B cell (primary cell): ENCODE results near the gene ADAMTS13. TPM values are rescaled to one million over a fixed set of nuclear protein-coding genes. Genes with fewer than 3 reads are reported as not detected.

Experiments used
- ATAC-seq: fragments of 200-7000 bp; cut with Tn5 transposase; one replicate; pipeline ENCODE4 v1.10.0; 2021; ENCODE audit warnings: low read depth, mild to moderate bottlenecking, moderate number of reproducible peaks, moderate library complexity
- CTCF ChIA-PET: fragments of 350-600 bp; sonication (Branson Sonifier 250); formaldehyde crosslinking; loops from one replicate; lab custom pipeline; 2021; ENCODE audit warnings: antibody characterized with exemption, inconsistent platforms; lab: Charles Lee
- POLR2A ChIA-PET: fragments of 350-600 bp; sonication (Branson Sonifier 250); formaldehyde crosslinking; loops from one replicate; lab custom pipeline; 2021; ENCODE audit warnings: antibody characterized with exemption; lab: Charles Lee
- DNase-seq: peaks from one replicate; pipeline ENCODE4 v3.0.0; 2013
- H2AFZ ChIP-seq: 2 replicates; pipeline ENCODE4 v1.6.1; 2012; ENCODE audit warnings: mild to moderate bottlenecking, low read depth, low read length; ENCODE audit not compliant: insufficient read depth, poor library complexity, severe bottlenecking
- H3K27ac ChIP-seq, 2 donors: 1 replicate in 1 of 2; 2 replicates in 1 of 2; pipeline ENCODE4 v1.5.1; 2012 to 2013; ENCODE audit warnings: low read length in 2 of 2, mild to moderate bottlenecking in 2 of 2, moderate library complexity in 1 of 2
- H3K27me3 ChIP-seq, 4 experiments: fragments of 200-600 bp in 1 of 4; sonication (generic) in 1 of 4; replicated peaks in 1 of 4; 1 replicate in 2 of 4; 2 replicates in 2 of 4; pipeline versions ENCODE4 v1.6.1 to v1.7.0; 2013 to 2016; ENCODE audit warnings: low read length in 3 of 4, mild to moderate bottlenecking in 2 of 4, mixed read lengths in 1 of 4, moderate library complexity in 1 of 4; ENCODE audit not compliant: insufficient read depth in 4 of 4, control insufficient read depth in 3 of 4; ENCODE audit errors: control extremely low read depth in 1 of 4
- H3K36me3 ChIP-seq, 2 experiments: replicated peaks in 1 of 2; 1 replicate in 1 of 2; 2 replicates in 1 of 2; pipeline versions ENCODE4 v1.6.1 to v1.7.1; 2013; ENCODE audit warnings: low read length in 1 of 2; ENCODE audit not compliant: insufficient read depth in 2 of 2, control insufficient read depth in 1 of 2; ENCODE audit errors: control extremely low read depth in 1 of 2, extremely low read depth in 1 of 2
- H3K4me1 ChIP-seq, 2 donors: fragments of 200-600 bp in 1 of 2; sonication (generic) in 1 of 2; 1 replicate in 1 of 2; 2 replicates in 1 of 2; pipeline versions ENCODE4 v1.5.1 to v1.6.1; 2013 to 2017; ENCODE audit warnings: low read length in 2 of 2; ENCODE audit not compliant: control insufficient read depth in 2 of 2, insufficient read depth in 2 of 2
- H3K4me2 ChIP-seq: replicated peaks from 2 replicates; pipeline ENCODE3; 2012; ENCODE audit warnings: mild to moderate bottlenecking, low read depth, low read length; ENCODE audit not compliant: poor library complexity, severe bottlenecking
- H3K4me3 ChIP-seq, 5 experiments: fragments of 200-600 bp in 1 of 5; sonication (generic) in 1 of 5; 1 replicate in 3 of 5; 2 replicates in 2 of 5; pipeline versions ENCODE4 v1.5.1 to v1.7.0; 2011 to 2016; ENCODE audit warnings: low read length in 4 of 5, mild to moderate bottlenecking in 4 of 5, low read depth in 2 of 5, control low read depth in 1 of 5, moderate library complexity in 1 of 5; ENCODE audit not compliant: insufficient read depth in 1 of 5; ENCODE audit errors: control extremely low read depth in 1 of 5, extremely low read depth in 1 of 5
- H3K79me2 ChIP-seq: fragments of 200-600 bp; sonication (generic); one replicate; pipeline ENCODE4 v1.6.0; 2016; ENCODE audit warnings: low read length; ENCODE audit not compliant: control insufficient read depth, insufficient read depth
- H3K9ac ChIP-seq: fragments of 200-600 bp; sonication (generic); 2 replicates; pipeline ENCODE4 v1.6.1; 2017; ENCODE audit warnings: mild to moderate bottlenecking, low read length, moderate library complexity
- H3K9me3 ChIP-seq, 3 donors: one replicate each; pipeline versions ENCODE4 v1.6.1 to v1.7.1; 2013; ENCODE audit warnings: low read length in 2 of 3; ENCODE audit not compliant: control insufficient read depth in 2 of 3, insufficient read depth in 1 of 3; ENCODE audit errors: control extremely low read depth in 1 of 3
- H4K20me1 ChIP-seq: 2 replicates; pipeline ENCODE4 v1.6.0; 2012; ENCODE audit warnings: mild to moderate bottlenecking, low read length; ENCODE audit not compliant: insufficient read depth, control insufficient read depth, poor library complexity, severe bottlenecking
- H3K27ac Mint-ChIP-seq: one replicate; pipeline ENCODE4 v1.8.0; 2021; ENCODE audit warnings: mixed read lengths
- H3K27me3 Mint-ChIP-seq: one replicate; pipeline ENCODE4 v1.8.0; 2021; ENCODE audit warnings: mixed read lengths
- H3K4me1 Mint-ChIP-seq: one replicate; pipeline ENCODE4 v1.8.0; 2021; ENCODE audit warnings: mixed read lengths
- H3K4me3 Mint-ChIP-seq: one replicate; pipeline ENCODE4 v1.8.0; 2021; ENCODE audit warnings: mixed read lengths
- H3K9me3 Mint-ChIP-seq: one replicate; pipeline ENCODE4 v1.8.0; 2022; ENCODE audit warnings: mixed read lengths; ENCODE audit not compliant: insufficient read depth
- EZH2 ChIP-seq: IDR thresholded peaks from 2 replicates; pipeline ENCODE4 v1.6.1; 2012; ENCODE audit warnings: borderline replicate concordance, low read depth, mild to moderate bottlenecking, moderate library complexity, low read length; ENCODE audit not compliant: insufficient read depth, poor library complexity, severe bottlenecking
- WGBS: methylation state at CpG from one replicate; pipeline ENCODE4 v1.1.5; 2013; ENCODE audit warnings: missing lambda C conversion rate; ENCODE audit not compliant: insufficient coverage; 5-methylcytosine and 5-hydroxymethylcytosine counted together
- intact Hi-C: fragments of 100-400 bp; cut with micrococcal nuclease; formaldehyde crosslinking; loops from one replicate; pipeline ENCODE4 v1.10.0; 2022
- polyA plus RNA-seq: library from polyadenylated mRNA; depleted of rRNA; stranded (reverse); fragments of >200 nt; gene quantifications from 2 replicates; pipeline ENCODE4 v1.2.3, GENCODE V29; 2012
- total RNA-seq, 2 donors: library from RNA; stranded (reverse); fragments of 120-200 nt in 1 of 2; gene quantifications; 1 replicate in 1 of 2; 2 replicates in 1 of 2; pipeline versions ENCODE4 v1.2.3 to v1.2.4, GENCODE V29; 2013 to 2022
- TF ChIP-seq, protein P1 (sequence below): fragments of 200-600 bp; IDR thresholded peaks from one replicate; pipeline ENCODE4 v1.8.0; 2022; ENCODE audit warnings: antibody characterized with exemption, mild to moderate bottlenecking

Gene ADAMTS13
- total and polyA plus RNA-seq, 2 donors (not counting 1 experiment from before 2014, with no cell fraction given) = 2.5 to 5.7 TPM

DNA sequence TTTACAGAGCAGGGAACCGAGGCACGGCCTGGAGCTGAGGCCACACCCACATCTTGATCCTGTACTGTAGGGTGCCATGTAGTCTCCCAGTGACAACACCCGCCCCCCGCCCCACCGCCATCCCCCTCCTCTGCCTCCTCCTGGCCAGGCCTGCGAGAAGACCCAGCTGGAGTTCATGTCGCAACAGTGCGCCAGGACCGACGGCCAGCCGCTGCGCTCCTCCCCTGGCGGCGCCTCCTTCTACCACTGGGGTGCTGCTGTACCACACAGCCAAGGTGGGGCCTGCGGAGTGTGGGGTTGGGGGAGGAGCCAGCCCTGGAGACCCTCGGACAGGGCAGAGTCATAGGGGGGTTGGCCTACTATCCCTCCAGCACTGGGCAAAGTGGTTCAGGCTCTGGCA lies 14.5 kb downstream of the ADAMTS13 start:
- H3K27ac Mint-ChIP-seq = no peak overlapping the region
- no peak for DNase-seq
- Histone ChIP-seq H3K4me1 (peaks cover 13 to 23% of the 10 kb centered on the region in 2 donors), H3K36me3 (no peaks in the 10 kb centered on the region), H3K27ac (no peak overlapping the region), H4K20me1 (no peaks in the 10 kb centered on the region), H2AFZ (no peak overlapping the region), H3K4me2 (no peak overlapping the region), H3K4me3 (no peak overlapping the region), H3K27me3 (peaks cover 0 to 5% (median 0%) of the 10 kb centered on the region in 4 experiments), H3K9ac (no peak overlapping the region), H3K79me2 (no peaks in the 10 kb centered on the region), H3K9me3 (peaks cover 0 to 8% (median 0%) of the 10 kb centered on the region in 3 donors)
- no peak overlapping the region for H3K4me3 Mint-ChIP-seq
- no peaks in the 10 kb centered on the region for H3K27me3 Mint-ChIP-seq
- intact Hi-C loops = no loop called here
- ATAC-seq = no peak
- ChIA-PET POLR2A (no interaction called here), CTCF (no interaction called here)
- H3K4me1 Mint-ChIP-seq = peaks cover 19% of the 10 kb centered on the region
- TF ChIP-seq, protein P1, sequence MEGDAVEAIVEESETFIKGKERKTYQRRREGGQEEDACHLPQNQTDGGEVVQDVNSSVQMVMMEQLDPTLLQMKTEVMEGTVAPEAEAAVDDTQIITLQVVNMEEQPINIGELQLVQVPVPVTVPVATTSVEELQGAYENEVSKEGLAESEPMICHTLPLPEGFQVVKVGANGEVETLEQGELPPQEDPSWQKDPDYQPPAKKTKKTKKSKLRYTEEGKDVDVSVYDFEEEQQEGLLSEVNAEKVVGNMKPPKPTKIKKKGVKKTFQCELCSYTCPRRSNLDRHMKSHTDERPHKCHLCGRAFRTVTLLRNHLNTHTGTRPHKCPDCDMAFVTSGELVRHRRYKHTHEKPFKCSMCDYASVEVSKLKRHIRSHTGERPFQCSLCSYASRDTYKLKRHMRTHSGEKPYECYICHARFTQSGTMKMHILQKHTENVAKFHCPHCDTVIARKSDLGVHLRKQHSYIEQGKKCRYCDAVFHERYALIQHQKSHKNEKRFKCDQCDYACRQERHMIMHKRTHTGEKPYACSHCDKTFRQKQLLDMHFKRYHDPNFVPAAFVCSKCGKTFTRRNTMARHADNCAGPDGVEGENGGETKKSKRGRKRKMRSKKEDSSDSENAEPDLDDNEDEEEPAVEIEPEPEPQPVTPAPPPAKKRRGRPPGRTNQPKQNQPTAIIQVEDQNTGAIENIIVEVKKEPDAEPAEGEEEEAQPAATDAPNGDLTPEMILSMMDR = no peak
- TF ChIP-seq EZH2 = no peak
- no peaks in the 10 kb centered on the region for H3K9me3 Mint-ChIP-seq
- 94% methylated on average over 9 of the region's 16 CpGs for WGBS

- POLR2A ChIA-PET = no interaction called here
- CTCF ChIA-PET = interaction anchor here (1.0 kb wide), 1 partner anchor 47 kb away, joined by 3 read pairs; no protein-coding TSS in a partner anchor
- TF ChIP-seq, protein P1 = no peak
- TF ChIP-seq EZH2 = no peak
Measured at GRCh38 chr9:133437753-133438531, 15.8 kb downstream of the ADAMTS13 start.

More at GRCh38 chr9:133437753-133438531, 15.8 kb downstream of the ADAMTS13 start:
- H3K27ac Mint-ChIP-seq = no peak overlapping the region
- H4K20me1 ChIP-seq = no peaks in the 10 kb centered on the region
- no peak overlapping the region for H3K27ac ChIP-seq
- H3K4me1 Mint-ChIP-seq = peaks cover 24% of the 10 kb centered on the region
- ATAC-seq = no peak
- H3K36me3 ChIP-seq = no peaks in the 10 kb centered on the region
- H3K4me1 ChIP-seq = peaks cover 17 to 29% of the 10 kb centered on the region in 2 donors
- H2AFZ ChIP-seq = no peak overlapping the region
- H3K9me3 Mint-ChIP-seq = no peaks in the 10 kb centered on the region
- H3K27me3 ChIP-seq = peaks cover 0 to 5% (median 0%) of the 10 kb centered on the region in 4 experiments
- DNase-seq = no peak
- H3K27me3 Mint-ChIP-seq = no peaks in the 10 kb centered on the region
- WGBS = 54% methylated on average over 20 of the region's 20 CpGs
- H3K4me3 ChIP-seq = no peak overlapping the region
- H3K79me2 ChIP-seq = no peaks in the 10 kb centered on the region
- no peak overlapping the region for H3K9ac ChIP-seq
- H3K9me3 ChIP-seq = peaks cover 0 to 9% (median 0%) of the 10 kb centered on the region in 3 donors
- no peak overlapping the region for H3K4me2 ChIP-seq
- intact Hi-C loops = no loop called here
- no peak overlapping the region for H3K4me3 Mint-ChIP-seq
